ENCODE data around the gene C3orf20.

The C3orf20 gene

GRCh38 chr3:14730703-14731382 lies 55.9 kb downstream of the C3orf20 start:
- TF ChIP-seq PATZ1 (CRISPR knock-in tag; IDR thresholded peaks at IDR 0.05; ENCODE audit: borderline replicate concordance) (no peak), ZFP3 (CRISPR knock-in tag; IDR thresholded peaks at IDR 0.05) (no peak), ZC3H10 (CRISPR knock-in tag; IDR thresholded peaks at IDR 0.05) (no peak), SNAI2 (CRISPR knock-in tag; IDR thresholded peaks at IDR 0.05) (no peak), BACH2 (CRISPR knock-in tag; IDR thresholded peaks at IDR 0.05; ENCODE audit: borderline replicate concordance) (no peak), ZNF565 (CRISPR knock-in tag; conservative IDR thresholded peaks at IDR 0.05; ENCODE audit: low read depth) (no peak), TOX (CRISPR knock-in tag; IDR thresholded peaks at IDR 0.05; ENCODE audit: borderline replicate concordance) (no peak)

GRCh38 chr3:14740983-14741382 lies 66.0 kb downstream of the C3orf20 start:
- TF ChIP-seq ISL1 (CRISPR knock-in tag; IDR thresholded peaks at IDR 0.05) (no peak), ZC3H10 (CRISPR knock-in tag; IDR thresholded peaks at IDR 0.05) (no peak), CREB5 (CRISPR knock-in tag; IDR thresholded peaks at IDR 0.05; ENCODE audit: low read depth) (no peak), ZNF70 (CRISPR knock-in tag; IDR thresholded peaks at IDR 0.05) (no peak), SNAI2 (CRISPR knock-in tag; IDR thresholded peaks at IDR 0.05) (no peak), ZFP3 (CRISPR knock-in tag; IDR thresholded peaks at IDR 0.05) (no peak), TCF4 (CRISPR knock-in tag; IDR thresholded peaks at IDR 0.05; ENCODE audit: borderline replicate concordance) (no peak), TSHZ2 (CRISPR knock-in tag; IDR thresholded peaks at IDR 0.05) (no peak), TOX (CRISPR knock-in tag; IDR thresholded peaks at IDR 0.05; ENCODE audit: borderline replicate concordance) (no peak), RARB (CRISPR knock-in tag; IDR thresholded peaks at IDR 0.05) (no peak), ZFP30 (CRISPR knock-in tag; IDR thresholded peaks at IDR 0.05) (no peak), ARNTL (CRISPR knock-in tag; IDR thresholded peaks at IDR 0.05; ENCODE audit: borderline replicate concordance, low read depth) (no peak), ZNF565 (CRISPR knock-in tag; conservative IDR thresholded peaks at IDR 0.05; ENCODE audit: low read depth) (no peak), POU6F1 (CRISPR knock-in tag; IDR thresholded peaks at IDR 0.05; ENCODE audit: borderline replicate concordance, low read depth) (no peak), PPARA (CRISPR knock-in tag; IDR thresholded peaks at IDR 0.05; ENCODE audit: borderline replicate concordance) (no peak), BACH2 (CRISPR knock-in tag; IDR thresholded peaks at IDR 0.05; ENCODE audit: borderline replicate concordance) (no peak), OSR1 (CRISPR knock-in tag; IDR thresholded peaks at IDR 0.05) (no peak), CSDC2 (CRISPR knock-in tag; IDR thresholded peaks at IDR 0.05) (no peak), CSRNP3 (CRISPR knock-in tag; IDR thresholded peaks at IDR 0.05) (no peak)
- ATAC-seq, result no peak

More at GRCh38 chr3:14730703-14731382, 55.9 kb downstream of the C3orf20 start:
- no peak for ATAC-seq

GRCh38 chr3:14741510-14741909 lies 66.6 kb downstream of the C3orf20 start:
- no peak for ATAC-seq
- no peak for TF ChIP-seq TCF4 (CRISPR knock-in tag; IDR thresholded peaks at IDR 0.05; ENCODE audit: borderline replicate concordance)
- no peak for TF ChIP-seq GLIS3 (CRISPR knock-in tag; IDR thresholded peaks at IDR 0.05)
- TF ChIP-seq CREB5 (CRISPR knock-in tag; IDR thresholded peaks at IDR 0.05; ENCODE audit: low read depth), result no peak
- no peak for TF ChIP-seq CSDC2 (CRISPR knock-in tag; IDR thresholded peaks at IDR 0.05)
- TF ChIP-seq RARB (CRISPR knock-in tag; IDR thresholded peaks at IDR 0.05), result no peak
- no peak for TF ChIP-seq ARNTL (CRISPR knock-in tag; IDR thresholded peaks at IDR 0.05; ENCODE audit: borderline replicate concordance, low read depth)
- TF ChIP-seq CSRNP3 (CRISPR knock-in tag; IDR thresholded peaks at IDR 0.05), result no peak
- no peak for TF ChIP-seq TSHZ2 (CRISPR knock-in tag; IDR thresholded peaks at IDR 0.05)
